OCI-LY7 (cell line): ENCODE data around the gene TPK1. TPM values are rescaled to one million over a fixed set of nuclear protein-coding genes. Genes with fewer than 3 reads are reported as not detected.

Experiments used
- BruUV-seq: library from RNA; stranded (reverse); fragments of 400-500 nt; replicated peaks from 2 replicates; lab custom pipeline; 2021; lab: Mats Ljungman, UMichigan
- CTCF ChIA-PET: fragments of 300-600 bp; sonication (Branson Sonifier 250); formaldehyde crosslinking; loops from one replicate; lab custom pipeline; 2022; ENCODE audit warnings: antibody characterized with exemption; ENCODE audit not compliant: unreplicated experiment; lab: Charles Lee
- POLR2A ChIA-PET: fragments of 300-600 bp; sonication (Branson Sonifier 250); formaldehyde crosslinking; loops from one replicate; lab custom pipeline; 2022; ENCODE audit warnings: antibody characterized with exemption; lab: Charles Lee
- DNase-seq: peaks from one replicate; pipeline ENCODE4 v3.0.0-alpha.2; 2015; ENCODE audit warnings: low spot score
- H2AFZ ChIP-seq: fragments of 200-600 bp; sonication (generic), shearing (Covaris generic); 2 replicates; pipeline ENCODE4 v1.6.1; 2014; ENCODE audit warnings: mild to moderate bottlenecking, antibody characterized with exemption, low read length, moderate library complexity
- H3K27ac ChIP-seq: fragments of 200-600 bp; sonication (generic); 2 replicates; pipeline ENCODE4 v1.5.1; 2014; ENCODE audit warnings: mixed run types, low read depth, mild to moderate bottlenecking, moderate library complexity, low read length, inconsistent platforms; ENCODE audit not compliant: poor library complexity, severe bottlenecking
- H3K36me3 ChIP-seq: fragments of 200-600 bp; sonication (generic); 2 replicates; pipeline ENCODE4 v1.6.1; 2014; ENCODE audit warnings: mild to moderate bottlenecking, antibody characterized with exemption, low read length, moderate library complexity, mixed read lengths; ENCODE audit not compliant: insufficient read depth
- H3K4me1 ChIP-seq: fragments of 200-600 bp; sonication (generic); 2 replicates; pipeline ENCODE4 v1.5.1; 2014; ENCODE audit warnings: mild to moderate bottlenecking, low read length; ENCODE audit not compliant: insufficient read depth, poor library complexity, severe bottlenecking
- H3K4me2 ChIP-seq: fragments of 200-600 bp; sonication (generic); 2 replicates; pipeline ENCODE4 v1.6.1; 2014; ENCODE audit warnings: mild to moderate bottlenecking, low read length
- H3K4me3 ChIP-seq: fragments of 200-600 bp; sonication (generic); 2 replicates; pipeline ENCODE4 v1.5.1; 2014; ENCODE audit warnings: mild to moderate bottlenecking, low read depth, low read length; ENCODE audit not compliant: poor library complexity, severe bottlenecking
- H3K79me2 ChIP-seq: fragments of 200-600 bp; sonication (generic); 2 replicates; pipeline ENCODE4 v1.6.1; 2016; ENCODE audit warnings: low read depth, mild to moderate bottlenecking, low read length, moderate library complexity, mixed read lengths; ENCODE audit not compliant: insufficient read depth
- H3K9me2 ChIP-seq: fragments of 200-600 bp; sonication (generic); 2 replicates; pipeline ENCODE4 v1.6.1; 2016; ENCODE audit warnings: mild to moderate bottlenecking, low read length, mixed read lengths; ENCODE audit not compliant: insufficient read depth
- H3K9me3 ChIP-seq: fragments of 200-600 bp; sonication (generic); 2 replicates; pipeline ENCODE4 v1.6.1; 2014; ENCODE audit warnings: mild to moderate bottlenecking, mixed run types, low read length, mixed read lengths
- H4K20me1 ChIP-seq: fragments of 200-600 bp; sonication (generic); 2 replicates; pipeline ENCODE4 v1.6.1; 2014; ENCODE audit warnings: mild to moderate bottlenecking, antibody characterized with exemption, low read length, moderate library complexity, mixed read lengths; ENCODE audit not compliant: insufficient read depth
- EZH2phosphoT487 ChIP-seq: fragments of 200-600 bp; sonication (generic); IDR thresholded peaks from 2 replicates; pipeline ENCODE4 v1.6.1; 2018; ENCODE audit warnings: low read depth, borderline replicate concordance, mild to moderate bottlenecking, mixed run types, antibody characterized with exemption, low read length, moderate library complexity, mixed read lengths
- intact Hi-C: fragments of 100-400 bp; cut with micrococcal nuclease; formaldehyde crosslinking; loops from one replicate; pipeline ENCODE4 v1.10.0; 2022; ENCODE audit not compliant: unreplicated experiment
- total RNA-seq, 2 experiments: library from RNA; depleted of rRNA in 1 of 2; stranded (reverse); fragments of >200 nt in 1 of 2; shearing (Covaris generic) in 1 of 2; gene quantifications; 2 replicates each; pipeline ENCODE4 v1.2.3, GENCODE V29; 2014 to 2022
- TF ChIP-seq, protein P1 (sequence below): fragments of 200-600 bp; sonication (generic); conservative IDR thresholded peaks from 2 replicates; pipeline ENCODE4 v1.5.1; 2014; ENCODE audit warnings: mild to moderate bottlenecking, antibody characterized with exemption, low read length, moderate library complexity, mixed read lengths

The TPK1 gene
- total RNA-seq, 2 experiments from 2014 or later: 6.7 to 12.5 TPM

DNA sequence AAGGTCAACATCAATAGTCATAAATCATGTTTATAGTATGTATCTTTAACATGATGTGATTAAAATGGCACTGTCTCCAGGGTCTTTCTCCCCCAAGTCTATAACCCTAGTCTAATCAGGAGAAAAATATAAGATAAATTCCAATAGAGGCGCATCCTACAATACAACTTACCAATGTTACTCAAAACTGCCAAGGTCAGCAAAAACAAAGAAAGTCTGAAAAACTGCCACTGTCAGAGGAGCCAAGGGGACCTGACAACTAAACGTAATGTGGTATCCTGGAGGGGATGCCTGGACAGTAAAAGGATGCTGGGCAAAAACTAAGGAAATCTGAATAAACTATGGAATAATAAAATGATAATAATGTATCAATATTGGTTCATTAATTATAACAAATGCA is 63.9 kb downstream of the TPK1 start:
- Histone ChIP-seq H3K4me2 (no peak overlapping the region), H3K4me1 (no peaks in the 10 kb centered on the region), H2AFZ (no peak overlapping the region), H4K20me1 (no peaks in the 10 kb centered on the region), H3K27ac (no peak overlapping the region), H3K4me3 (no peak overlapping the region), H3K79me2 (no peaks in the 10 kb centered on the region), H3K9me3 (no peaks in the 10 kb centered on the region), H3K9me2 (no peaks in the 10 kb centered on the region), H3K36me3 (no peaks in the 10 kb centered on the region)
- no TSS peak for BruUV-seq
- ChIA-PET POLR2A (interaction anchor here (0.6 kb wide), 1 partner anchor 337 kb away, joined by 5 read pairs; no protein-coding TSS in a partner anchor), CTCF (no interaction called here)
- DNase-seq: no peak
- intact Hi-C loops: no loop called here
- TF ChIP-seq, protein P1, sequence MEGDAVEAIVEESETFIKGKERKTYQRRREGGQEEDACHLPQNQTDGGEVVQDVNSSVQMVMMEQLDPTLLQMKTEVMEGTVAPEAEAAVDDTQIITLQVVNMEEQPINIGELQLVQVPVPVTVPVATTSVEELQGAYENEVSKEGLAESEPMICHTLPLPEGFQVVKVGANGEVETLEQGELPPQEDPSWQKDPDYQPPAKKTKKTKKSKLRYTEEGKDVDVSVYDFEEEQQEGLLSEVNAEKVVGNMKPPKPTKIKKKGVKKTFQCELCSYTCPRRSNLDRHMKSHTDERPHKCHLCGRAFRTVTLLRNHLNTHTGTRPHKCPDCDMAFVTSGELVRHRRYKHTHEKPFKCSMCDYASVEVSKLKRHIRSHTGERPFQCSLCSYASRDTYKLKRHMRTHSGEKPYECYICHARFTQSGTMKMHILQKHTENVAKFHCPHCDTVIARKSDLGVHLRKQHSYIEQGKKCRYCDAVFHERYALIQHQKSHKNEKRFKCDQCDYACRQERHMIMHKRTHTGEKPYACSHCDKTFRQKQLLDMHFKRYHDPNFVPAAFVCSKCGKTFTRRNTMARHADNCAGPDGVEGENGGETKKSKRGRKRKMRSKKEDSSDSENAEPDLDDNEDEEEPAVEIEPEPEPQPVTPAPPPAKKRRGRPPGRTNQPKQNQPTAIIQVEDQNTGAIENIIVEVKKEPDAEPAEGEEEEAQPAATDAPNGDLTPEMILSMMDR: no peak
- no peak for TF ChIP-seq EZH2phosphoT487

DNA sequence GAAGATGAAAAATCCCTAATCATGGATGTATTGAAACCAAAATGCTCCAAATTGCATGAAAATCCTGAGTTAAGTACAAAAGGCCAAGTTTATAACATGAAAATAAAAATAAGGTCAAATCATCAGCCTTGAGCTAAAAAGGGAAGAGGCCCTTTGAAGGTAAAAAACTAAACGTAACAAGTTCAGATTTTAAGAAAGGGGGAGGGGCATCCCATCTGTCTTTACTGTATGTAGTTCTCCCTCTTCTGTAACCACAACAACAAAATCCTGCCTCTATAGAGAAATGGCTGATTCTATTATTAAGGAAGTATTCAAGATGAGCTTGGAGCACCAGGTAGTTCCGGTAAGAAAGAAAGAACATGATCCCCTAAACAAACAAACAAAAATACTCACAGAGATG is 64.7 kb downstream of the TPK1 start:
- Histone ChIP-seq H3K9me2 (no peaks in the 10 kb centered on the region), H3K4me3 (no peak overlapping the region), H3K27ac (no peak overlapping the region), H4K20me1 (no peaks in the 10 kb centered on the region), H3K4me1 (no peaks in the 10 kb centered on the region), H3K4me2 (no peak overlapping the region), H2AFZ (no peak overlapping the region), H3K9me3 (no peaks in the 10 kb centered on the region), H3K79me2 (no peaks in the 10 kb centered on the region), H3K36me3 (no peaks in the 10 kb centered on the region)
- POLR2A ChIA-PET: interaction anchor here (1.2 kb wide), 1 partner anchor 51 kb away, joined by 5 read pairs; no protein-coding TSS in a partner anchor
- DNase-seq: no peak
- CTCF ChIA-PET: no interaction called here
- TF ChIP-seq, protein P1: no peak
- TF ChIP-seq EZH2phosphoT487: no peak
- intact Hi-C loops: no loop called here
- no TSS peak for BruUV-seq

DNA sequence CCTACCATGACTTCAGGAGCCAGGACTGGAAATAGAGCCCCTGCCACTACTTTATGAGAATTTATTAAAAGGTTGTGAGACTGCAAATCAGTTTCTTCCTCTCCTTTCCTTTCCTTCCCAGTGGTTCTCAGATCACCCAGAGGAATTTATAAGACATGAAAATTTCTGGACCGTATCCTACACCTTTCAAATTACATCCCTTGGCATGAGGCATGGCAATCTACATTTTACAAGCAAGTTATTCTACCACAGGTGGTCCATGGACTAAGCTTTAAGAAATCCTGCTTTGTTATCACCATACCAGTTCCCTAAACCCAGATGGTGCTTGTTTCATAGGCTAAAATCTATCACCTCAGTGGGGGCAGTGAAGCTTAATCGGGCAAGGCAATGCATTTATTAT is 66.5 kb downstream of the TPK1 start:
- POLR2A ChIA-PET: no interaction called here
- CTCF ChIA-PET: no interaction called here

More for the DNA sequence above, 66.5 kb downstream of the TPK1 start:
- Histone ChIP-seq H3K4me2 (no peak overlapping the region), H4K20me1 (no peaks in the 10 kb centered on the region), H3K9me2 (no peaks in the 10 kb centered on the region), H3K4me1 (no peaks in the 10 kb centered on the region), H3K4me3 (no peak overlapping the region), H3K9me3 (no peaks in the 10 kb centered on the region), H2AFZ (no peak overlapping the region), H3K79me2 (no peaks in the 10 kb centered on the region), H3K27ac (no peak overlapping the region), H3K36me3 (no peaks in the 10 kb centered on the region)
- no peak for DNase-seq
- intact Hi-C loops: no loop called here
- no TSS peak for BruUV-seq
- TF ChIP-seq, protein P1: no peak
- no peak for TF ChIP-seq EZH2phosphoT487
